Heart right ventricle (tissue), 16 donors: ENCODE measurements around the gene ATG10. TPM values are rescaled to one million over a fixed set of nuclear protein-coding genes. Genes with fewer than 3 reads are reported as not detected.

Experiments used
- ATAC-seq, 8 donors: fragments of 200-7000 bp; cut with Tn5 transposase; one replicate each; pipeline ENCODE4 v1.9.1; 2020; ENCODE audit warnings: mild to moderate bottlenecking in 8 of 8, moderate library complexity in 8 of 8, moderate number of reproducible peaks in 1 of 8
- DNase-seq, 2 donors: peaks; one replicate each; pipeline ENCODE4 v3.0.0-alpha.2; 2020
- H3K27ac ChIP-seq, 10 donors: fragments of 200-600 bp; sonication (generic) in 2 of 10; one replicate each; pipeline versions ENCODE4 v1.5.0 to v1.8.0; 2020 to 2022; ENCODE audit warnings: mild to moderate bottlenecking in 3 of 10
- H3K27me3 ChIP-seq, 7 donors: fragments of 200-600 bp; one replicate each; pipeline ENCODE4 v1.8.0; 2021 to 2022; ENCODE audit warnings: mild to moderate bottlenecking in 2 of 7
- H3K36me3 ChIP-seq, 9 donors: fragments of 200-600 bp; sonication (generic) in 1 of 9; one replicate each; pipeline versions ENCODE4 v1.5.0 to v1.8.0; 2020 to 2022; ENCODE audit warnings: mild to moderate bottlenecking in 2 of 9
- H3K4me1 ChIP-seq, 9 donors: fragments of 200-600 bp; sonication (generic) in 1 of 9; one replicate each; pipeline versions ENCODE4 v1.5.0 to v1.8.0; 2020 to 2022; ENCODE audit warnings: mild to moderate bottlenecking in 4 of 9
- H3K4me3 ChIP-seq, 10 donors: fragments of 200-600 bp; sonication (generic) in 2 of 10; one replicate each; pipeline versions ENCODE4 v1.5.0 to v1.8.0; 2020 to 2022; ENCODE audit warnings: mild to moderate bottlenecking in 7 of 10, moderate library complexity in 2 of 10
- H3K9me3 ChIP-seq, 11 donors: fragments of 200-600 bp in 10 of 11; sonication (generic) in 2 of 11; one replicate each; pipeline versions ENCODE4 v1.5.0 to v1.8.0; 2013 to 2022; ENCODE audit warnings: mild to moderate bottlenecking in 2 of 11, control low read depth in 1 of 11, moderate library complexity in 1 of 11
- CTCF ChIP-seq, 9 donors: fragments of 200-600 bp; sonication (generic) in 2 of 9; IDR thresholded peaks; one replicate each; pipeline versions ENCODE4 v1.5.0 to v1.8.0; 2021 to 2022; ENCODE audit warnings: antibody characterized with exemption in 9 of 9, mild to moderate bottlenecking in 5 of 9, moderate library complexity in 1 of 9
- WGBS, 2 donors: extraction: QIAGEN DNeasy Blood & Tissue Kit; methylation state at CpG; one replicate each; pipeline ENCODE4 v1.1.7; 2013; ENCODE audit warnings: inconsistent platforms in 1 of 2; 5-methylcytosine and 5-hydroxymethylcytosine counted together
- intact Hi-C, 10 donors: fragments of 100-400 bp; cut with DNase I; formaldehyde crosslinking; loops; one replicate each; pipeline versions ENCODE4 v1.11.1 to v1.14.2; 2022
- polyA plus RNA-seq, 2 donors: library from polyadenylated mRNA; stranded (reverse); fragments of 200-250 nt; gene quantifications; one replicate each; pipeline ENCODE4 v1.2.3, GENCODE V29; 2013
- total RNA-seq, 10 donors: library from RNA; stranded (reverse); fragmentation: NEBNext Ultra II Directional in 3 of 10; extraction: Animal tissue kit (Norgen Biotek cat#: 25700) in 3 of 10; gene quantifications; one replicate each; pipeline versions ENCODE4 v1.2.1 to v1.2.4, GENCODE V29; 2021 to 2023
- donor health status: Arrhythmogenic right ventricular cardiomyopathy.
- donor health status: ischemic (EF 13 %, LVEDD 7.1; RV severe dilation, severe dysfunction).
- donor health status: healthy with polysubstance abuse.
- donor health status: DM: no; HTN: yes; CAD: no.
- donor health status: DM: no; HTN: no; CAD: no.
- donor health status: ischemic (EF 25% LVEDD 6.9; RV normal size, moderate dysfunction).
- donor health status: ischemic (EF 25% LVEDD 5.7; RV mildly dilated, moderate dysfunction).
- donor health status: healthy.
- donor health status: DM: yes; HTN: yes; CAD: no.
- donor health status: Ischemic cardiomyopathy.
- donor health status: ischemic (EF 35%, LVEDD 5.7; RV mildly dilated, moderate dysfunction).
- donor health status: nonischemic (EF 11% LVEDD 7.7; RV severe dilation, severe dysfunction).
- donor health status: DM: yes; HTN: yes; CAD: no.
- donor health status: PGD.
- donor health status: ischemic (EF 29% LVEDD 5.4; RV normal size, mild dysfunction).
- donor health status: nonischemic (EF 23%, LVEDD 6.1; RV moderate dilation, normal function).

ATG10 gene
- total and polyA plus RNA-seq, 12 donors: 4.6 to 8.0 (median 6.3) TPM

GRCh38 chr5:82142217-82142841 is 170.5 kb downstream of the ATG10 start:
- no peaks in the 10 kb centered on the region for H3K36me3 ChIP-seq

DNA sequence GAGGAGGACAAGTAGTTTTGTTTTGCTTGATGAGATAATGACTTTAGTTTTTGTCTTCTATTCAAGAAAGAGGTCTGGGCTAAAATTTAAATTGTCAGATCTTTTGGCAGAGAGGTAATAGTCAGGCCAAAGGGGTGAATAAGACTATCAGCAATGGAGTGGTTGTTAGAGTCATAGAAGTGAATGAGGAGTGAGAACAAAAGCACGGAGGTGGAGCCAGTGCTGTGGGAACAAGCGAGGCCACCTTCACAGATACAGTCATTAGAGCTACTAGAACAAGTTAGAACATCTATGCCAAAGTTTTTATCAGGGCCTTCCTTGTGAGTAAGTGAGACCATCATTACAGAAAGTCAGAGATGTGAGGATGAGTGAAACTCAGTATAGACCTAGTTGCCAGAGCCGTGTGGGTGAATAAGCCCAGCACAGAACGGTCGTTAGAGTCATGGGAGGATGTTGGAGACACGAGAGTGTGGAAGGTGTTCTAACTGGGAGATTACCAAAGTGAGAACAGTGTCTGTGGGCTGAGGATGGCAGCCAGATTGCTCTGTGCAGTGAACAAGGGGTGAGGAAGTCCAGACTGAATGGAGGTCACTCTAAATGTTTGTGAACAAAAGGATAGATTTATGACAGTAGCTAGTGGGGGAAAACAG is 171.2 kb downstream of the ATG10 start:
- no peak overlapping the region for H3K4me3 ChIP-seq
- H3K27me3 ChIP-seq: no peaks in the 10 kb centered on the region
- DNase-seq: no peak
- TF ChIP-seq CTCF (IDR thresholded peaks at IDR 0.05): no peak
- ATAC-seq: no peak
- no peak overlapping the region for H3K27ac ChIP-seq
- peaks cover 0 to 22% (median 0%) of the 10 kb centered on the region in 11 donors for H3K9me3 ChIP-seq
- WGBS, 2 donors: 85 to 87% methylated on average over 6 of the region's 6 CpGs
- intact Hi-C loops: no loop called here
- H3K36me3 ChIP-seq: no peaks in the 10 kb centered on the region
- H3K4me1 ChIP-seq: no peaks in the 10 kb centered on the region

More at GRCh38 chr5:82142217-82142841, 170.5 kb downstream of the ATG10 start:
- H3K27ac ChIP-seq: no peak overlapping the region
- no peak for TF ChIP-seq CTCF (IDR thresholded peaks at IDR 0.05)
- H3K4me3 ChIP-seq: no peak overlapping the region
- H3K4me1 ChIP-seq: no peaks in the 10 kb centered on the region
- WGBS, 2 donors: 94 to 98% methylated on average over 5 of the region's 5 CpGs
- H3K9me3 ChIP-seq: peaks cover 0 to 22% (median 0%) of the 10 kb centered on the region in 11 donors
- no peak for ATAC-seq
- no peaks in the 10 kb centered on the region for H3K27me3 ChIP-seq
- no peak for DNase-seq
- intact Hi-C loops: no loop called here

- no peaks in the 10 kb centered on the region for H3K36me3 ChIP-seq
- ATAC-seq (peak in 4 of 8 donors; percentile 34 to 89 (median 50)), DNase-seq (no peak)
- H3K4me3 ChIP-seq: no peak overlapping the region
- 66 to 84% methylated on average over 1 of the region's 1 CpG for WGBS, 2 donors
- peaks cover 0 to 21% (median 0%) of the 10 kb centered on the region in 11 donors for H3K9me3 ChIP-seq
- no peaks in the 10 kb centered on the region for H3K27me3 ChIP-seq
- no peak overlapping the region for H3K27ac ChIP-seq
- TF ChIP-seq CTCF (IDR thresholded peaks at IDR 0.05): no peak
- intact Hi-C loops: no loop called here
- peaks cover 0 to 15% (median 0%) of the 10 kb centered on the region in 9 donors for H3K4me1 ChIP-seq
These were observed 176.2 kb downstream of the ATG10 start for GRCh38 chr5:82147860-82148573.

DNA sequence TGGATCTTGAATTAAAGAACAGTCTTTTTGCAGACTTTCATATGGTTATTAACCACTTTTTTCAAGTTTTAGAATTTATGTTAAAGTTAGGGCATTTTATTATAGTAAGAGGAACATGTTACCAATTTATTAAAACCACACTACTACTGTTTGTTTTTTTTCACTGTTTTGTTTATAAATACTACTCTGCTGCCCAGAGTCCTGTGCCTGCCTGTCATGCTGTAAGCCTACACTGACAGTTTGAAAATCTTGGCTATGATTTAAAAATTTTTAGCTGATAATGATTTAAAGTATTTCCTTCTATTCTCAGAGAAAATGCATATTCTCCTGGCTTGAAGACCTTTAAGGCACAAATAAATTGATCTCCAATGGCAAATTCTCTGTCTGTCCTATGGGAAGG is 177.6 kb downstream of the ATG10 start:
- intact Hi-C loops: no loop called here
- no peak overlapping the region for H3K27ac ChIP-seq
- H3K9me3 ChIP-seq: peaks cover 0 to 6% (median 0%) of the 10 kb centered on the region in 11 donors
- no peak for TF ChIP-seq CTCF (IDR thresholded peaks at IDR 0.05)
- ATAC-seq (no peak), DNase-seq (no peak)
- peaks cover 0 to 15% (median 0%) of the 10 kb centered on the region in 9 donors for H3K4me1 ChIP-seq
- H3K36me3 ChIP-seq: no peaks in the 10 kb centered on the region
- H3K4me3 ChIP-seq: no peak overlapping the region
- no peaks in the 10 kb centered on the region for H3K27me3 ChIP-seq
